Stimulated activated naive CD8-positive, alpha-beta T cell treated with anti-CD3 and anti-CD28 coated beads, Interleukin-15, Interleukin-2, amounts not matched to agents 100 ng/mL and 50 ng/mL, for 24 hours (primary cell): ENCODE measurements around the gene SIL1.

Experiments
- H3K27ac Mint-ChIP-seq: one replicate; pipeline ENCODE4 v1.8.0; 2021; ENCODE audit warnings: mild to moderate bottlenecking, mixed read lengths
- H3K27me3 Mint-ChIP-seq: one replicate; pipeline ENCODE4 v1.8.0; 2021; ENCODE audit warnings: mixed read lengths
- H3K36me3 Mint-ChIP-seq: one replicate; pipeline ENCODE4 v1.8.0; 2021; ENCODE audit warnings: low read depth, mixed read lengths
- H3K4me1 Mint-ChIP-seq: one replicate; pipeline ENCODE4 v1.8.0; 2021; ENCODE audit warnings: low read depth, mixed read lengths
- H3K4me3 Mint-ChIP-seq: one replicate; pipeline ENCODE4 v1.8.0; 2021; ENCODE audit warnings: mild to moderate bottlenecking, mixed read lengths
- H3K9me3 Mint-ChIP-seq: one replicate; pipeline ENCODE4 v1.8.0; 2021; ENCODE audit warnings: mixed read lengths

The SIL1 gene

DNA sequence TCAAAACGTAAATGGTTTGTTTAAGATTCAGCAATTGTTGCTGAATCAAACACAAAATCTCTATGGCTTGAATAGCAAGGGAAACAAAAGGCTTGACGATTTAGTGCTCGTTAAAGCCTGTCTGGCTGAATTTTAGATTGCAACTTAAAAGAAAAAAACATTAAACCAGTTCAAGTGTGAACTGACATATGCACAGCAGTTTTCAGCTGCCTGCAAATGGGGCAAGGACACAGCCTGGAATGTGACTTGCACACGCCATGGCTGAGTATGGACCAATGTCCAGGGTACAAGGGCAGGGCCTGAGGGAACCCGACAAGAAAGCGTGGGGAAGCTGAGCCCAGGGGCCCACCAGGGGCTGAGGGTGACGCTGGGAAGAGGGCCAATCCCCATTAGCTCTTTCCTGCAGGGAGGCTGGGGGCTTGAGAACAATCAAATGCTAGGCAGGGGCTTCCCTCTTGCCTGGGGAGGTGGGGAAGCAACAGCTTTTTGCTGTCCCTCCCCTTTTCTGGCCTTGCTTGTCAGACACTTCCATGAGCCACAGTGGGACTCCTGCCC lies 233.4 kb downstream of the SIL1 start:
- Mint-ChIP-seq H3K27ac (no peak overlapping the region), H3K9me3 (no peaks in the 10 kb centered on the region), H3K4me1 (no peaks in the 10 kb centered on the region), H3K36me3 (peaks cover 6% of the 10 kb centered on the region), H3K27me3 (no peaks in the 10 kb centered on the region), H3K4me3 (no peak overlapping the region)

DNA sequence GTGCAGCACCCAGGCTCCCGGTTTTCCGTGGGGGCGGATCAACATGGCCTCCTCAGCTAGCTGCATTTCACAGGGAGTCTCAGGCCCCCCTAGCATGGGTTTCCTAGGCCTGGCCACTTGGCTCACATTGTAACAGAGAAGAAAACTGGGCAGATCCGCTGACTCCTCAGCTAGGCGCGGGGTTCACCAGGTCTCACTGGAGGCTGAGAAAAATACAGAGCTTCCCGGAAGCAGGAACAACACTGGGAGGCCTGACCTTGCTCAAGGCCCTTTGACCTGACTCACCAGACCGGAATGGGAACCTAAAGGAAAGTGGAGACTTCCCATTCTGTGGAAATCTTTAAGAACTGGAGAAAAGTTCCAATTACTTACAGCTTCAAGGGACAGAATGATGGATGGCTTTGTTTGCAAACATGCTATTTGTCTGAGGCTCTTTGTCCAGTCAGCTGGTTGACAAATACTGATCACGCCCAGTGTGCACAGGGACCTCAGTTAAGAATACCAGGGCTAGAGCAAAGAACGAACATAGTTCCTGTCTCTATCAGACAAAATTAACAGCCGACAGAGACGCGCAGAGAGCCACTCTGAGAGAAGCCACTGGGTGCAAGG lies 234.3 kb downstream of the SIL1 start:
- H3K9me3 Mint-ChIP-seq = no peaks in the 10 kb centered on the region
- H3K36me3 Mint-ChIP-seq = peaks cover 6% of the 10 kb centered on the region
- no peaks in the 10 kb centered on the region for H3K4me1 Mint-ChIP-seq
- H3K27me3 Mint-ChIP-seq = no peaks in the 10 kb centered on the region
- H3K27ac Mint-ChIP-seq = no peak overlapping the region
- no peak overlapping the region for H3K4me3 Mint-ChIP-seq

DNA sequence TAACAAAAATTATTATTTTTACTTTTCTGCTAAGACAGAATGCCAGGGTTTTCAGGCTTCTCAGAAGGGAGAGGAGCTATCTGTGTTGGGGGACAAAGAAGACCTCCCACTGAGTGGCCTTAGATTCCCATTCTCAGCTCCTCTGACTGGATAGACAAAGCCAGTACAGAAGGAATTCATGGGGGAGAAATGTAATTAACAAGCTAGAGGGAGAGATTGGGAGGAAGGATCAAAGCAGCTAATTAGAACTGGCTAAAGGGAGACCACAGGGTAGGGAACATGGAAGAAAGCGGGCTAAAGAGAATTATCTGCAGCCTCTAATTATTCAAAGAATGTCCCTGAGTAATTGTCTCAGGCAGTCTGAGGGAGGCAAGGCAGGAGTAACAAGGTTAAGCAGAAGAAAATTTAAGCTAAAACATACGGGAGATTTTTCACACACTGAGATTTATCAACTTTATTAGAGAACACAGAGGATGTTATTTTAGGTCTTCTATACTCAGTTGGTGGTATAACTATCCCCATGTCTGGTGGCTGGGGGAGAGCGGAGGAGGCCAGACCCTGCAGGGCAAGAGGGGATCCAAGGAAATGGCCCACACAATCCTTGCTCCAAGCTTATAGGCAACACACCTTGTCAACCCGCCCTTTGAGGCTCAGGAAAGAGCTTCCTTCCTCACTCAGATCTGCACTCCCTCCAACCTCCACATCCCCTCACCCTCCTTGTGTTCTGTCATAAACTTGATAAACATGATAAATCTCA lies 235.4 kb downstream of the SIL1 start:
- no peaks in the 10 kb centered on the region for H3K27me3 Mint-ChIP-seq
- no peaks in the 10 kb centered on the region for H3K9me3 Mint-ChIP-seq
- H3K27ac Mint-ChIP-seq = no peak overlapping the region
- H3K36me3 Mint-ChIP-seq = no peaks in the 10 kb centered on the region
- H3K4me1 Mint-ChIP-seq = no peaks in the 10 kb centered on the region
- no peak overlapping the region for H3K4me3 Mint-ChIP-seq

DNA sequence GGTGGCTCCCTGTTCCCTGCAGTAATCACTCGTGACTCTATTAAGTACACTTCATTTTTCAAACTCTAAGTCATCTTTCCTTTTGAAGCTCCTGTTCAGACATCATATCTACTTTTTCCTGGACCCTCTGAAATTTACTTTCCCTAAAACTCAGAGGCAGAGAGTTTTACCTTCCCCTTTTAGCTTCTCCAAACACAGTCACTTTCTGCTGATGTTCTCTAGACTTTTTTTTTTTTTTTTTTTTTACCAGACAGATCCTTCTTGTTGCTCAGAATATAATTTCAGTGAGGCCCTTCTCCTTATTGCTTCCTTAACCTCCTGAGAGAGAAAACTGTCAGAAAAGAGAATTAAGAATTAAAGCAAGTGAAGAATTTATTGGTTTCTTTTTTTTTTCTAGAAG lies 236.4 kb downstream of the SIL1 start:
- no peaks in the 10 kb centered on the region for H3K36me3 Mint-ChIP-seq
- no peak overlapping the region for H3K27ac Mint-ChIP-seq
- no peaks in the 10 kb centered on the region for H3K27me3 Mint-ChIP-seq
- no peaks in the 10 kb centered on the region for H3K4me1 Mint-ChIP-seq
- no peak overlapping the region for H3K4me3 Mint-ChIP-seq
- H3K9me3 Mint-ChIP-seq = no peaks in the 10 kb centered on the region

DNA sequence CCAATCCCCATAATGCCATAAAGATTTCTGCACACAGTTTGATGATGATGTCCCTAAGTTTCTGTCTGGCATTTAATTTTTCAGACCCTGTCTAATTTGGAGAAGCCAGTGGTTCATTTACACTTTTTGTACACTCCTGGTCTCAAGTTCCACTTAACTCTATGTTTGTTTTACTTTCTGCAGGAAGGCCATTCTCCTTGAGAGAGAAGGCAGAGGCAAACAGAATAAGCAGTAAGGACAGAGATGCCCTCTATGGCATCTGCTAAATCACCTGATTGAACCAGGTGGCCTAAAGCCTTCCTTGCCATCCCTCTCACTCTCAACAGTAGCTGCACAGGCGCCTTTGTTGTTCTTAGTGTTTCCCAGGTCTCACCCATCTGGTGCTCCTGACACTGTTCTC lies 236.9 kb downstream of the SIL1 start:
- Mint-ChIP-seq H3K27ac (no peak overlapping the region), H3K4me3 (no peak overlapping the region), H3K9me3 (no peaks in the 10 kb centered on the region), H3K27me3 (no peaks in the 10 kb centered on the region), H3K4me1 (no peaks in the 10 kb centered on the region), H3K36me3 (no peaks in the 10 kb centered on the region)

DNA sequence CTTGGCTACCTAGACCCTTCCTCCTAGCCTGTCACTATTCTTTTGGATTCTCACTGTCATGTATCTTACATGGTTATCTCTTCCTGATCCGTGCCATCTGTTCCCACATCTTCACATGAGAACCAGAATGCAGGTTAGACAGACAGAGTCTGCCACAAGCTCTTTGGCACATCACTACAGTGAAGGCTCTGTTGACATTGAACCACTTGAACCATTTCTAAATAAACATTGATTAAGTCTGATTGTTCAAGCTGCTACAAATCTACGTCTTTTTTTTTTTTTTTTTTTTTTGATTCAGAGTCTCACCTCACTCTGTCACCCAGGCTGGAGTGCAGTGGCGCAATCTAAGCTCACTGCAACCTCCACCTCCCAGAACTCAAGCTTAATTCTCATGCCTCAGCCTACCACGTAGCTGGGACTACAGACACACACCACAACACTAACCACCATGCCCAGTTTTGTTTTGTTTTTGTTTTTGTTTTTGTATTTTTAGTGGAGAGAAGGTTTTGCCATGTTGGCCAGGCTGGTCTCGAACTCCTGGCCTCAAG lies 237.9 kb downstream of the SIL1 start:
- Mint-ChIP-seq H3K4me3 (no peak overlapping the region), H3K27ac (no peak overlapping the region), H3K27me3 (no peaks in the 10 kb centered on the region), H3K36me3 (no peaks in the 10 kb centered on the region), H3K4me1 (no peaks in the 10 kb centered on the region), H3K9me3 (no peaks in the 10 kb centered on the region)

DNA sequence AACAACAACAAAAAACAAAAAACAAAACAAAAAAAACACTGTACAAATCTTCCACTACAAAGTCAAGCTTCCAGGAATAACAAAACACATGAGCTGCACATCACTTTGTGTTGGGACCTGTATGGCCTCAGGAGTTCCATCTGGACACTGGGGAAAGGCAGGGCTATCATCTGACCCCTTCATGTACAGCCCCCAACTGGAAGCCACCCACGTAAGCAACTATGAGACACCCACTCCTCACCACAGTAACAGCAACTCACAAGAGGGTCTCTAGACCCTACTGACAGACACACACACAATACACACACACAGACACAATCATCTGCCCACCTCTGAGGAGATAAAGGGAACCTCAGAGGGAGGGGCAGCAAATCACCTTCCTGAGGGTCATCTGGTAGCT lies 241.4 kb downstream of the SIL1 start:
- H3K36me3 Mint-ChIP-seq = no peaks in the 10 kb centered on the region
- H3K27ac Mint-ChIP-seq = peak overlapping the region; percentile 59
- H3K9me3 Mint-ChIP-seq = no peaks in the 10 kb centered on the region
- H3K4me3 Mint-ChIP-seq = no peak overlapping the region
- peaks cover 19% of the 10 kb centered on the region for H3K4me1 Mint-ChIP-seq
- H3K27me3 Mint-ChIP-seq = no peaks in the 10 kb centered on the region

DNA sequence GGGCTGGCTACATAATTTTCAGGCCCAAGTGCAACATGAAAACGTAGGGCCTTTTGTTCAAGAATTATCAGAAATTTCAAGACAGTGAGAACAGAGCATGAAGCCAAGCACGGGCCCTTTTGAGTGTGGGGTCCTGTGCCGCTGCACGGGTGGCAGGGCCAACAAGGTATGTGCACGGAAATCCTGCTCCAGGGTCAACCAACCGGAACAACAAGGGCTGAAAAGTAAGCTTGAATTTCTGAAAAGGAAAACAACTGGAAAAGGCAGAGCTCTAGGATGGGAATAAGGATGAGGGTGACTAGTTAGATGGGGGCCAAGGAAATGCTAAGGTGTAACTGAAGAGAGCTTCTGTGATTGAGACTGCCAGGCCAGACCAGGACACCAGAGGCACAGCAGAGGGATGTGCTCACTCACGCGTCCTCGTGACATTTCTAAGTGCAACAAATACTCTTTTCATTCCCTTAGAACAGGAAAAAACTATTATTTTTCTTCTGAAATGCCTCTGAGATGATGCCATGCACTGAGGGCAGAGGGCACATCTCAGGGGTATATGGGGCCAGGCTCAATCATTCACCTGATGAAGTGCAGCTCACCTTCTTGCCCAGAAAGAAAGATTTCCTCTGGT lies 242.4 kb downstream of the SIL1 start:
- Mint-ChIP-seq H3K9me3 (no peaks in the 10 kb centered on the region), H3K4me3 (no peak overlapping the region), H3K27ac (no peak overlapping the region), H3K27me3 (no peaks in the 10 kb centered on the region), H3K4me1 (peaks cover 19% of the 10 kb centered on the region), H3K36me3 (peaks cover 3% of the 10 kb centered on the region)

DNA sequence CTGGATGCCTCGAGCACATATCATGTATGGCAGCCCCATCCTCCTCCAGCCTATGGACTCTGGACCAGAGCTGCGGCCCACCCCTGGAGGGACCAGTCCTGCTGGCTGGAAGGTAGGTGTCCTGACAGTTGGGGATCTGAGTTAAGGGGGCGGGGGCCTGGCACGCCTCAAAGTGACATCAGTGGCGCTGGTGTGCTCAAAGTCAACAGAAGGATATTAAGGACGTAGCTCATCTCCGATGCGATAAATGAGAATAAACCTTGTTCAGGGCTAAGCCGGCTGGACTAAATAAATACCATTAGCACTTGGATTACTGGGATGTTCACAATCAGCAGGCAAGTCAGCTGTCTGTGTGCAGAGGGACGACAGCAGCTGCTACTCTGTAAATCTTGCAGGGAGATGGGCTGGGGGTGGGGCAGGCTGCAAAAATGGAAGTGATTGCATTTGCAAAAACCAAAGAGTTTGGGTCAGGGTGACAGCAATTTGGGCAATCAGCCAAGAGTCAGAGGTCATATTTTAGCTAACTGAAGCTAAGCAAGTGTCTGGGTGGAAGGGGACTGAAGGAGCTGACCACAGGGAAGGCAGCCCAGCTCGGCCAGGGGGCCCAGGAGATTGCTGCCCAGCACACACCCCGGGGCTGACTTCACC lies 243.0 kb downstream of the SIL1 start:
- Mint-ChIP-seq H3K9me3 (no peaks in the 10 kb centered on the region), H3K36me3 (peaks cover 4% of the 10 kb centered on the region), H3K27me3 (no peaks in the 10 kb centered on the region), H3K4me3 (no peak overlapping the region), H3K27ac (no peak overlapping the region), H3K4me1 (peaks cover 19% of the 10 kb centered on the region)

DNA sequence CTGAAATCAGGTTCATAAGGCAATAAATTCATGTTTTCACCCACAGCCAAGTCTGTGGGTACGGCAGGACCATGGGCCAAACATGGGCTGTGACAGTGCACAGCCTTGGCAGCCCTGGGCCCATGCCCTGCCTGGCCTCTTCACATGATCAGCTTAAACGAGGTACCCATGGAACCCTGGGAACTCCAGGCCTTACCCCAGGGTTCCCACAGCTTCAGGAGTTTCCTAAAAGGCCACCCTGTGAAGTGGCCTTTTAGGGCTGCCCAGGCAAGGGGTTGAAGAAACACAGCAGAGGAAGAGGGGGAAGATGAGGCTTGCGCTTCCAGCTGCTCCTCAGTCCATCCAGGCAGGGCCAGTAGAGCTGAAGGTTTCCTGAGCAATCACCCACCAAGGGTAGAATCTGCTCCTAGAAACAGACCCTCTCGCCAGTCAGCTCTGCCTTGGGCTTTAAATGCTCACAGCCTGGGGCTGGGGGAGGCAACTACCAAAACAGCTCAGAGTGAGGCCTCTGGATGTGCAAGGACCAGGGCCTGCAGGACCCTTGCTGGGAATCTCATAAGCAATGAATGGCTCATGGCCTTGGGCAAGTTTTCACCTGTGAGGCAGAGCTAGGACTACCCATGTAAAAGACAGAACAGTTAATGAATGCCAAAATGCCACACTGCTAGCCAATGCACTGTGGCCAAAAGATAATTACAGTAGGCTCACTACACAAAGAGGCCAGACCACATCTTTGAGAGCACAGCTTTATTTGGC lies 243.7 kb downstream of the SIL1 start:
- peaks cover 19% of the 10 kb centered on the region for H3K4me1 Mint-ChIP-seq
- no peaks in the 10 kb centered on the region for H3K9me3 Mint-ChIP-seq
- H3K27ac Mint-ChIP-seq = no peak overlapping the region
- H3K36me3 Mint-ChIP-seq = peaks cover 4% of the 10 kb centered on the region
- H3K4me3 Mint-ChIP-seq = no peak overlapping the region
- H3K27me3 Mint-ChIP-seq = no peaks in the 10 kb centered on the region

DNA sequence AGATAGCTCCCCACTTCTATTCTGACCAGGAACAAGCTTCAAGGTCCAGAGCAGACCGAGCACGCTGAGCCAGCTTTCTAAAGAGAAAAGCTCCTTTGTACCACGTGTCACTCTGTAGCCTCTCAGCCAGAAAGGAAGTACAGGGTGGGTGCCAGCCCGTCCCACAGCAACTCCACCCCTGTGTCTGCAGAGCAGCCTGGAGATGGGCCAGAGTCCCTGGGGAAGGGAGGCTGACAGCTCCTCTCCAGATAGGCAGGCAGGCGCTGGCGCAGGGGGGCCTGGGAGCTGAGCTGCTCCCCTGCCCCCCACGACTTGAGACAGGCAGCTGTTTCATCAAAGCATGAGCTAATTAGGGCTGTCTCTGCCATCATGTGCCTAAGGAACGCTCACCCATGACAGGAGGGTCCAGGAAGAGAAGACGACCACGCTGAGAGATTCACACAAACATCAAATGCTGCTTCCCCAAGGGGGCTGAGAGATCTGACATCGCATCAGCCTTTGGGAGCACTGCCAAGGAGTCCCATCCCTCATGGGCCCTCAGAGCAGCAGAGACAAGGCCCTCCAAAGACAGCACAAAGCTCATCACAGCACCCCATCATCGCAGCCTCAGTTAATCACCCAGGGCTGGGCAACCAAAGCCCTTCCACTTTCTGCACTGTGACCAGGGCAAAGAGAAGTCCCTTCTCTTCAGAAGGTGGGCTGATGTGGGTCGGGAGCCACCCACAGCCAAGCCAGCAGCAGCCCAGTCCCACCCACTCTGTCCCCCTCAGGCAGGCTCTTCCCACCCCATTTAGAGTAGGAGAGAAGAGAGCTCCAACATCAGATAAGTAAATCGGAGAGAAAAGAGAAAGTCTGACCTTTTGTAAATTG lies 244.5 kb downstream of the SIL1 start:
- H3K9me3 Mint-ChIP-seq = no peaks in the 10 kb centered on the region
- peaks cover 4% of the 10 kb centered on the region for H3K36me3 Mint-ChIP-seq
- H3K4me1 Mint-ChIP-seq = peaks cover 19% of the 10 kb centered on the region
- no peak overlapping the region for H3K27ac Mint-ChIP-seq
- no peaks in the 10 kb centered on the region for H3K27me3 Mint-ChIP-seq
- H3K4me3 Mint-ChIP-seq = no peak overlapping the region

DNA sequence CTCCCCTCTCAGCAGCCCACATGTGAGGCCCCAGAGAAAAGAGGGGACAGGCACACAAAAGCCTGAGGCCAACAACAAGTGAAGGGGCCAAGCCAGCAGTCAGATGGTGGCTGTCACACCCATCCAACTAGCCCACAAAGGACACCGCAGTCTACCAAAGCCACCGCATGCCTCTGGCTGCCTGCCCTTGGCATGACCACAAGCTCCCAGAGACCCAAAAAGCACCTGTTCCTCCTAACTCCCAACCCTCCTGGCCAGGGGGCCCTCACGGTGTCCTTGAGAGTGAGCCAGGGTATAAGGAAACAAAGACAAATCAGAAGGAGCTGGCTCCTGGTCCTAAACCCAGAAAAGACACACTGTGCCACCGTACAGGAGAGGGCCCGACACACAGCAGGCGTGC lies 245.2 kb downstream of the SIL1 start:
- Mint-ChIP-seq H3K4me3 (no peak overlapping the region), H3K4me1 (peaks cover 19% of the 10 kb centered on the region), H3K9me3 (no peaks in the 10 kb centered on the region), H3K27me3 (no peaks in the 10 kb centered on the region), H3K36me3 (peaks cover 4% of the 10 kb centered on the region), H3K27ac (no peak overlapping the region)

DNA sequence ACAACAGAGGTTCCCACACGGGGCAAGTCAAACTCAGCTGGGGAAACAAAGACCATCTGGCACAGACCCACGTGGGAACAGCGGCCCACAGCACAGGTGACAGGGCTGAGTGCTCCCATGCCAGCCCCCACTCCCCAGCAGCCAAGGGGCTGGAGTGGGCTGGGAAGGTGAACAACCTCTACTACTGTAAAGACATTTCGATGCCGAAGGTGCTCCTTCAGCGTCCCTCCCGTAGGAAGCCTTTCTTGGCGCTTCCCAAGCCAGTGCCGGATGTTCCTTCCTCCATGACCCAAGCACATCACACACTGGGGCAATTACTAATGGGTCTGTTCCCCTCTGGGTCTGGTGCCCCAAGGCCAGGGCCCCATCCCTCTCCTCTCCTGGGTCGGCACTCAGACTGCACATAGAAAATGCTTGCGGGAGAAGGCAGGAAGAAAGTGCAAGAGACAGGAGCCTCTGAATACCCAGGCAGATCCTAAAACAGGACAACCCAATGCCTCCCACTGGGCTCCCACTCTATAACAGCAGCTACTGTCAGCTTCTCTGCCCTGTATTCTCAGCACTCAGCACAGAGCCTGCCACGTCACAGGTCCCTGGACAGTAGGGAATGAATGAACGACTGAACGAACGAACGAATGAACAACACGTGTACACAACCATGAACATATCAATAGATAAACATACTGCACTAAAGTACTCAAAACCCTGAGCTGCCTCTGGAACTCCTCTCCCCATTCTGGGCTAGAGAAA lies 246.0 kb downstream of the SIL1 start:
- Mint-ChIP-seq H3K36me3 (peaks cover 11% of the 10 kb centered on the region), H3K9me3 (no peaks in the 10 kb centered on the region), H3K27ac (no peak overlapping the region), H3K27me3 (no peaks in the 10 kb centered on the region), H3K4me1 (peaks cover 19% of the 10 kb centered on the region), H3K4me3 (no peak overlapping the region)
